Activated CD4-positive, alpha-beta T cell treated with anti-CD3 and anti-CD28 coated beads, Interleukin-2, amount 10 ng/mL, durations not matched to agents 7 days and 5 days (primary cell): Measurements from ENCODE around the gene B3GAT3. TPM values are rescaled to one million over a fixed set of nuclear protein-coding genes. Genes with fewer than 3 reads are reported as not detected.
A peak's percentile ranks its signal among the peaks of the same experiment; 100 is the strongest.
"Not testable (repeated sequence)": the region's sequence is repeated elsewhere in the genome, so short reads cannot be mapped to it uniquely, and the experiment has no call there.

Experiments
- CTCF ChIA-PET: fragments of 350-600 bp; sonication (Branson Sonifier 250); formaldehyde crosslinking; loops from one replicate; lab custom pipeline; 2021; ENCODE audit warnings: antibody characterized with exemption; lab: Charles Lee
- POLR2A ChIA-PET: fragments of 350-600 bp; sonication (Branson Sonifier 250); formaldehyde crosslinking; loops from one replicate; lab custom pipeline; 2021; ENCODE audit warnings: antibody characterized with exemption; lab: Charles Lee
- DNase-seq: peaks from one replicate; pipeline ENCODE4 v3.0.0-alpha.2; 2020
- H3K27ac Mint-ChIP-seq: one replicate; pipeline ENCODE4 v1.8.0; 2021; ENCODE audit warnings: mild to moderate bottlenecking, moderate library complexity, mixed read lengths
- H3K27me3 Mint-ChIP-seq: one replicate; pipeline ENCODE4 v1.8.0; 2021; ENCODE audit warnings: mixed read lengths
- H3K36me3 Mint-ChIP-seq: one replicate; pipeline ENCODE4 v1.8.0; 2021; ENCODE audit warnings: low read depth, mixed read lengths
- H3K4me1 Mint-ChIP-seq: one replicate; pipeline ENCODE4 v1.8.0; 2021; ENCODE audit warnings: mixed read lengths
- H3K4me3 Mint-ChIP-seq: one replicate; pipeline ENCODE4 v1.8.0; 2021; ENCODE audit warnings: mild to moderate bottlenecking, moderate library complexity, mixed read lengths
- H3K9me3 Mint-ChIP-seq: one replicate; pipeline ENCODE4 v1.8.0; 2021; ENCODE audit warnings: mixed read lengths
- total RNA-seq, 2 experiments: library from RNA; stranded (reverse); gene quantifications; one replicate each; pipeline ENCODE4 v1.2.3, GENCODE V29; 2021

The B3GAT3 gene
- total RNA-seq, 2 experiments from 2014 or later: 63.4 to 71.1 TPM

DNA sequence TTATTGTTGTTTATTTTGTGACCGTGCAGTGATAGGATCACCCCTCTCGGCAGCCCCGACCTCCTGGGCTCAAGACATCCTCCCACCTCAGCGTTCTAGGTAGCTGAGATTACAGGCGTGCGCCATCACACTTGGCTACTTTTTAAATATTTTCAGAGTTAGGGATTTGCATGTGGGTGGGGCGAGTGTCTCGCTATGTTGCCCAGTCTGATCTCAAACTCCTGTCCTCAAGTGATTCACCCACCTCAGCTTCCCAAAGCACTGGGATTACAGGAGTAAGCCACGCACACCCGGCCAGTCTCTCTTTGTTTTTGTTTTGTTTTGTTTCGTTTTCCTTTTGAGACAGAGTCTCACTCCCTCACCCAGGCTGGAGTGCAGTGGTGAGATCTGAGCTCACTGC, 32.5 kb upstream of the B3GAT3 start:
- ChIA-PET POLR2A (interaction anchor here (2.4 kb wide), 1 partner anchor 11 kb away, joined by 14 read pairs; the partner anchor contains the start of genes C11orf98 and CSKMT), CTCF (interaction anchor here (1.1 to 2.5 kb wide), 8 partner anchors 10 to 132 kb away, joined by 3 to 10 read pairs (median 5); partner anchors contain the start of genes C11orf98, CSKMT and TUT1)
- Mint-ChIP-seq H3K9me3 (no peaks in the 10 kb centered on the region), H3K4me3 (peak overlapping the region; percentile 91), H3K27ac (peak overlapping the region; percentile 77), H3K4me1 (peaks cover 27% of the 10 kb centered on the region), H3K27me3 (no peaks in the 10 kb centered on the region), H3K36me3 (peaks cover 7% of the 10 kb centered on the region)
- DNase-seq: no peak

GRCh38 chr11:62652161-62653006, 30.6 kb upstream of the B3GAT3 start:
- Mint-ChIP-seq H3K9me3 (no peaks in the 10 kb centered on the region), H3K36me3 (peaks cover 11% of the 10 kb centered on the region), H3K27ac (peak overlapping the region; percentile 91), H3K4me3 (peak overlapping the region; percentile 91), H3K4me1 (peaks cover 27% of the 10 kb centered on the region), H3K27me3 (no peaks in the 10 kb centered on the region)
- no peak for DNase-seq
- ChIA-PET CTCF (interaction anchor here (1.0 to 1.1 kb wide), 5 partner anchors 12 to 119 kb away, joined by 3 to 4 read pairs (median 3); partner anchors contain the start of genes C11orf98, CSKMT and TAF6L), POLR2A (interaction anchor here (0.6 to 1.0 kb wide), 4 partner anchors 12 to 1545 kb away, joined by 3 to 13 read pairs (median 3); partner anchors contain the start of genes C11orf98 and CSKMT)

- not testable (repeated sequence) for DNase-seq, H3K4me3 Mint-ChIP-seq, H3K27me3 Mint-ChIP-seq, H3K9me3 Mint-ChIP-seq
- H3K4me1 Mint-ChIP-seq: peaks cover 38% of the 10 kb centered on the region
- ChIA-PET POLR2A (interaction anchor here (0.6 kb wide), 1 partner anchor 69 kb away, joined by 3 read pairs; no protein-coding TSS in a partner anchor), CTCF (interaction anchor here (0.6 to 1.3 kb wide), 5 partner anchors 12 to 107 kb away, joined by 3 to 5 read pairs (median 3); partner anchors contain the start of genes LBHD1 and ROM1)
- H3K36me3 Mint-ChIP-seq: peaks cover 15% of the 10 kb centered on the region
- H3K27ac Mint-ChIP-seq: peak overlapping the region; percentile 66
Observed at GRCh38 chr11:62650283-62650682, 28.5 kb upstream of the B3GAT3 start.

- Mint-ChIP-seq H3K9me3 (no peaks in the 10 kb centered on the region), H3K36me3 (peaks cover 19% of the 10 kb centered on the region), H3K27ac (no peak overlapping the region), H3K4me1 (peaks cover 44% of the 10 kb centered on the region), H3K4me3 (no peak overlapping the region), H3K27me3 (no peaks in the 10 kb centered on the region)
- CTCF ChIA-PET: interaction anchor here (1.0 to 1.3 kb wide), 5 partner anchors 9 to 106 kb away, joined by 3 to 5 read pairs (median 3); partner anchors contain the start of genes ROM1 and UQCC3
- POLR2A ChIA-PET: interaction anchor here (0.6 to 0.7 kb wide), 3 partner anchors 23 to 68 kb away, joined by 3 to 5 read pairs (median 4); no protein-coding TSS in a partner anchor
- DNase-seq: no peak
Observed at GRCh38 chr11:62649486-62649885, 27.7 kb upstream of the B3GAT3 start.

DNA sequence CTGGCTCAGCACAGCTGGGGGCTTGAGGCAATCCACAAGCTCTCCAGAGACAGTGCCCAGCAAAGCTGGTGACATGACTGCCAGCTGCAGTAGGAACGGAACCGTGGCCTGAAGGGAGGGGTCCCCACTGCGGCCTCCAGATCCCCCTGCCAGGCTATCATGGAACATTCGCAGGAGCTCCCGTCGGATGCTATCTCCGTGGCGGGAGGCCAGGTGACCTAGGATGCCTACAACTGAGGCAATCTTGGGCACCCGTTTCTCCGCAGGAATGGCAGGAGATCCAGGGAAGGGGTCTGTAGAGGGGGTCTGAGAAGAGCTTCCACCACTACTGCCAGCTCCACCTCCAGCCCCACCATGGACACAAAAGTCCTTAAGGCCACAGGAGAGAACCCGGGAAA, 27.2 kb upstream of the B3GAT3 start:
- H3K4me1 Mint-ChIP-seq: peaks cover 43% of the 10 kb centered on the region
- CTCF ChIA-PET: interaction anchor here (0.9 to 1.4 kb wide), 7 partner anchors 8 to 38 kb away, joined by 3 to 5 read pairs (median 4); partner anchors contain the start of genes ROM1 and UQCC3
- H3K9me3 Mint-ChIP-seq: no peaks in the 10 kb centered on the region
- H3K27ac Mint-ChIP-seq: no peak overlapping the region
- H3K36me3 Mint-ChIP-seq: peaks cover 24% of the 10 kb centered on the region
- H3K27me3 Mint-ChIP-seq: no peaks in the 10 kb centered on the region
- no peak for DNase-seq
- H3K4me3 Mint-ChIP-seq: no peak overlapping the region
- POLR2A ChIA-PET: no interaction called here

- ChIA-PET CTCF (interaction anchor here (0.9 to 1.4 kb wide), 8 partner anchors 7 to 37 kb away, joined by 3 to 6 read pairs (median 4); partner anchors contain the start of genes C11orf98, CSKMT and UQCC3), POLR2A (no interaction called here)
Observed at GRCh38 chr11:62648185-62648966, 26.6 kb upstream of the B3GAT3 start.

GRCh38 chr11:62647609-62648005, 25.8 kb upstream of the B3GAT3 start:
- Mint-ChIP-seq H3K4me3 (no peak overlapping the region), H3K9me3 (no peaks in the 10 kb centered on the region), H3K4me1 (peaks cover 41% of the 10 kb centered on the region), H3K27me3 (no peaks in the 10 kb centered on the region), H3K27ac (peak overlapping the region; percentile 25), H3K36me3 (peaks cover 30% of the 10 kb centered on the region)
- ChIA-PET POLR2A (no interaction called here), CTCF (interaction anchor here (1.1 to 1.4 kb wide), 3 partner anchors 17 to 24 kb away, joined by 3 to 6 read pairs (median 5); partner anchors contain the start of genes C11orf98 and CSKMT)
- DNase-seq: no peak

More at GRCh38 chr11:62648185-62648966, 26.6 kb upstream of the B3GAT3 start:
- no peaks in the 10 kb centered on the region for H3K9me3 Mint-ChIP-seq
- no peak overlapping the region for H3K27ac Mint-ChIP-seq
- DNase-seq: no peak
- no peak overlapping the region for H3K4me3 Mint-ChIP-seq
- H3K27me3 Mint-ChIP-seq: no peaks in the 10 kb centered on the region
- peaks cover 24% of the 10 kb centered on the region for H3K36me3 Mint-ChIP-seq
- H3K4me1 Mint-ChIP-seq: peaks cover 40% of the 10 kb centered on the region

- Mint-ChIP-seq H3K9me3 (no peaks in the 10 kb centered on the region), H3K27ac (peak overlapping the region; percentile 95), H3K4me1 (peaks cover 41% of the 10 kb centered on the region), H3K36me3 (peaks cover 30% of the 10 kb centered on the region), H3K27me3 (no peaks in the 10 kb centered on the region), H3K4me3 (peak overlapping the region; percentile 97)
- ChIA-PET CTCF (interaction anchor here (1.1 to 1.4 kb wide), 4 partner anchors 18 to 139 kb away, joined by 3 to 6 read pairs (median 4); partner anchors contain the start of genes C11orf98, CSKMT and MTA2), POLR2A (interaction anchor here (0.6 to 1.5 kb wide), 4 partner anchors 18 to 194 kb away, joined by 3 to 7 read pairs (median 4); partner anchors contain the start of genes C11orf98, CSKMT and HNRNPUL2)
- DNase-seq: no peak
Observed at GRCh38 chr11:62646825-62647608, 25.2 kb upstream of the B3GAT3 start.

DNA sequence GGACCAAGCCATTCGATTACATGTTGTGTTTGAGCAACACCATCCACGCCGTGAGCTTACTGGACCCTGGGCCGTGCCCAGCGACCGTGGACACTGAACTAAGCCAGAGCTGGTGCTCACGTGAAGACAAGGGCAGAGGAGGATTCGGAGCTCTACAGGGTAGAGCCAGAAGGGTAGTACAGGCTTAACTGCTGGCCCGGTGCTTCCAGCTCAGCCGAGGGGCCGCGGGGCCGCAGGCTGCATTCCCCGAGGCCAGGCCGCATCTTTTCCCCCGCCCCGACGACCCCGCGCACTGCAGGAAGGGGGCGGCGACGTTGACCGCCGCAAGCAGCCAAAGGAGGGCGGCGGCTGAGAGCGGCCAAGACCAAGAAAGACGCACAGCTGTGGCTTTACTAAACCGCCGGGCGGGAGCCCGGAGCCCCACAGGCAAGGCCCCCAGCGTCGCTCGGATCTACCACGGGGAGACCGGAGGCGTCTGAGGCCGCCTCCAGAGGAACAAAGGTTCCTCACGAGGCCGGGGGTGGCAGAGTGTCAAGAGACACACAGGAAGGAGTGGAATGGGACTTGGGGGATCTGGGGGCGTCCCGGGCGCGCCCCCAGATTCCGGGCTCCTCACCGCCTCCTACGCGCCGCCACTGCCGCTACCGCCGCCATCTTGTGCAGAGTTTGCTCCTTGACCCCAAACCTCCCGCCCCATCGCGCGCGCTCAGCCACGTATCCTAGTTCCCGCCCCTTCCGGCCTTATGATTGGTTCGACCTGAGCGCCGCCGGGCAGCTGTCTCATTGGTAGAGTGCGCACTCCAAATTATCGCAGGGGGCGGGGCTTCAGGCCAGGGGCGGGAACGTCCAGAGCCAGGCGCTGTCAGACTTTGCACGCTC, 24.4 kb upstream of the B3GAT3 start, which contains the start of gene GANAB:
Gene GANAB (minus strand): TSS at position 668 of the 879 bp plus-strand sequence. CDS start 14 bp downstream, at position 654.
- peak within 1 kb of the TSS; percentile 95 for H3K27ac Mint-ChIP-seq
- peak; percentile 100 for DNase-seq
- peaks cover 42% of the 10 kb centered on the region for H3K4me1 Mint-ChIP-seq
- no peaks in the 10 kb centered on the region for H3K27me3 Mint-ChIP-seq
- H3K4me3 Mint-ChIP-seq: peak within 1 kb of the TSS; percentile 97
- H3K36me3 Mint-ChIP-seq: peaks cover 30% of the 10 kb centered on the region
- POLR2A ChIA-PET: interaction anchor here (0.6 to 1.5 kb wide), 6 partner anchors 19 to 195 kb away, joined by 3 to 7 read pairs (median 3); partner anchors contain the start of genes C11orf98, CSKMT and HNRNPUL2
- CTCF ChIA-PET: interaction anchor here (0.6 to 1.4 kb wide), 3 partner anchors 8 to 140 kb away, joined by 3 to 4 read pairs (median 3); partner anchors contain the start of gene MTA2
- H3K9me3 Mint-ChIP-seq: no peaks in the 10 kb centered on the region

- H3K27ac Mint-ChIP-seq: peak overlapping the region; percentile 95
- H3K9me3 Mint-ChIP-seq: no peaks in the 10 kb centered on the region
- peak overlapping the region; percentile 97 for H3K4me3 Mint-ChIP-seq
- ChIA-PET POLR2A (interaction anchor here (0.6 kb wide), 1 partner anchor 83 kb away, joined by 3 read pairs; no protein-coding TSS in a partner anchor), CTCF (interaction anchor here (0.6 to 1.4 kb wide), 3 partner anchors 8 to 141 kb away, joined by 3 to 4 read pairs (median 3); no protein-coding TSS in a partner anchor)
- H3K4me1 Mint-ChIP-seq: peaks cover 45% of the 10 kb centered on the region
- peaks cover 32% of the 10 kb centered on the region for H3K36me3 Mint-ChIP-seq
- no peaks in the 10 kb centered on the region for H3K27me3 Mint-ChIP-seq
- DNase-seq: no peak
Observed at GRCh38 chr11:62645671-62645945, 23.8 kb upstream of the B3GAT3 start.
